Psoas muscle (tissue), 8 donors: ENCODE data around the gene ERP44. TPM values are rescaled to one million over a fixed set of nuclear protein-coding genes. Genes with fewer than 3 reads are reported as not detected.

Experiments used
- ATAC-seq, 4 donors: fragments of 200-7000 bp; cut with Tn5 transposase; one replicate each; pipeline ENCODE4 v1.9.1; 2020; ENCODE audit warnings: moderate library complexity in 3 of 4, mild to moderate bottlenecking in 2 of 4
- DNase-seq, 2 donors: peaks; one replicate each; pipeline ENCODE4 v3.0.0-alpha.2; 2020
- H3K27ac ChIP-seq: fragments of 200-600 bp; one replicate; pipeline ENCODE4 v1.8.0; 2022
- H3K27me3 ChIP-seq, 3 donors: fragments of 200-600 bp in 1 of 3; one replicate each; pipeline versions ENCODE4 v1.6.1 to v1.8.0; 2013 to 2022; ENCODE audit warnings: low read length in 2 of 3, mild to moderate bottlenecking in 2 of 3, moderate library complexity in 1 of 3; ENCODE audit not compliant: insufficient read depth in 3 of 3
- H3K36me3 ChIP-seq, 2 donors: fragments of 200-600 bp in 1 of 2; one replicate each; pipeline versions ENCODE4 v1.6.1 to v1.8.0; 2013 to 2022; ENCODE audit warnings: low read depth in 1 of 2, mild to moderate bottlenecking in 1 of 2, moderate library complexity in 1 of 2; ENCODE audit not compliant: insufficient read depth in 1 of 2
- H3K4me1 ChIP-seq: fragments of 200-600 bp; one replicate; pipeline ENCODE4 v1.8.0; 2022
- H3K4me3 ChIP-seq: fragments of 200-600 bp; one replicate; pipeline ENCODE4 v1.8.0; 2022; ENCODE audit warnings: mild to moderate bottlenecking
- H3K9me3 ChIP-seq: fragments of 200-600 bp; one replicate; pipeline ENCODE4 v1.8.0; 2022
- CTCF ChIP-seq: fragments of 200-600 bp; IDR thresholded peaks from one replicate; pipeline ENCODE4 v1.8.0; 2022; ENCODE audit warnings: antibody characterized with exemption
- WGBS, 3 donors: extraction: QIAGEN DNeasy Blood & Tissue Kit; methylation state at CpG; one replicate each; pipeline versions ENCODE4 v1.1.6 to v1.1.7; 2013; 5-methylcytosine and 5-hydroxymethylcytosine counted together
- intact Hi-C, 2 donors: fragments of 100-400 bp; cut with DNase I; formaldehyde crosslinking; loops; one replicate each; pipeline versions ENCODE4 v1.11.0 to v1.14.2; 2022
- polyA plus RNA-seq, 3 donors: library from polyadenylated mRNA; stranded (reverse); fragments of 200-250 nt; gene quantifications; one replicate each; pipeline ENCODE4 v1.2.3, GENCODE V29; 2013
- total RNA-seq, 4 donors: library from RNA; stranded (reverse); fragmentation: NEBNext Ultra II Directional in 2 of 4; extraction: Animal tissue kit (Norgen Biotek cat#: 25700) in 2 of 4; gene quantifications; one replicate each; pipeline versions ENCODE4 v1.2.1 to v1.2.4, GENCODE V29; 2021 to 2023
- donor health status: healthy with polysubstance abuse.
- donor health status: DM: no; HTN: no; CAD: no; lungs with moderate emphysema.
- donor health status: Bipolar disorder and iron deficiency.
- donor health status: healthy.
- donor health status: DM: yes; HTN: yes; CAD: no.
- donor health status: DM: no; HTN: no; CAD: no.
- donor health status: DM: no; HTN: no; CAD: no.
- donor health status: DM: yes; HTN: yes; CAD: no.

The ERP44 gene
- total and polyA plus RNA-seq, 7 donors: 7.5 to 14.3 (median 10.9) TPM

- H3K27ac ChIP-seq: no peak overlapping the region
- no peak for ATAC-seq
- intact Hi-C loops: no loop called here
- no peaks in the 10 kb centered on the region for H3K27me3 ChIP-seq
- H3K4me1 ChIP-seq: peaks cover 4% of the 10 kb centered on the region
- H3K4me3 ChIP-seq: no peak overlapping the region
- TF ChIP-seq CTCF: no peak
- H3K36me3 ChIP-seq: peaks cover 6 to 49% of the 10 kb centered on the region in 2 donors
- no peaks in the 10 kb centered on the region for H3K9me3 ChIP-seq
- 87 to 92% (median 89%) methylated on average over 2 of the region's 2 CpGs for WGBS, 3 donors
- no peak for DNase-seq
Measured at GRCh38 chr9:100013573-100013972, 85.2 kb downstream of the ERP44 start.

- H3K27me3 ChIP-seq: no peaks in the 10 kb centered on the region
- H3K4me1 ChIP-seq: peaks cover 4% of the 10 kb centered on the region
- TF ChIP-seq CTCF: no peak
- DNase-seq (no peak), ATAC-seq (no peak)
- H3K4me3 ChIP-seq: no peak overlapping the region
- intact Hi-C loops: no loop called here
- peaks cover 6 to 42% of the 10 kb centered on the region in 2 donors for H3K36me3 ChIP-seq
- no peak overlapping the region for H3K27ac ChIP-seq
- no peaks in the 10 kb centered on the region for H3K9me3 ChIP-seq
Measured at GRCh38 chr9:100012279-100012678, 86.5 kb downstream of the ERP44 start.

DNA sequence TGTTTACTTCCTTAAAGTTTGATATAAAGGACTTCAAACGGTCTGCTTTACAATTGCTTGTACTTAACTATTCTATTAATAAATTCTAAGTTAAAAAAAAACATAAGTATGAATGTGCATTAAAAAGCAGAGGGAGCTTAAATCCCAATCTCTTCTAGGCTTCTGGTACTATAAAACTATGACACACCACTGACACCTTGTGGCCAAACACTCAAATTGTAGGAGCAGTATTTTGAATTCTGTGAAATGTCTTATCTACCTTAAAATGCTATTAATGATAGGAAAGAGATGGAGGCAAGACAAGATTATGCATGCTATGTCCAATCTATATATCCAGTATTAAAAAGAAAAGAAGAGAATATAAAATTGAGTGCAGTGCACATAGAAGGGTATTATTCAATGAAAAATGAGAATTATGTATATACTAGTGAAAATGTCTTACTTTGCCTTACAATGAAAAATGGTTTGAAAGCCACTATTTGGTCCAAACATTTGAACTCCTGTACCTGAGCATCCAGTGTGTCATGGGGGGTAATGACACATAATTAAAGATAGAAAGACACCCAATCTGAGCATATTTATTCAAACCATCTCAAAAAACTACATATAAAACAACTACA lies 87.6 kb downstream of the ERP44 start:
- TF ChIP-seq CTCF: peak; percentile 49
- Histone ChIP-seq H3K9me3 (no peaks in the 10 kb centered on the region), H3K36me3 (peaks cover 5 to 40% of the 10 kb centered on the region in 2 donors), H3K27me3 (no peaks in the 10 kb centered on the region), H3K4me1 (peaks cover 4% of the 10 kb centered on the region), H3K4me3 (no peak overlapping the region), H3K27ac (no peak overlapping the region)
- intact Hi-C loops: no loop called here
- 66 to 77% (median 72%) methylated on average over 1 of the region's 1 CpG for WGBS, 3 donors
- ATAC-seq (no peak), DNase-seq (no peak)

- Histone ChIP-seq H3K27ac (no peak overlapping the region), H3K4me3 (no peak overlapping the region), H3K4me1 (no peaks in the 10 kb centered on the region), H3K9me3 (no peaks in the 10 kb centered on the region), H3K36me3 (peaks cover 0 to 52% of the 10 kb centered on the region in 2 donors), H3K27me3 (no peaks in the 10 kb centered on the region)
- no peak for DNase-seq
- ATAC-seq: no peak
- WGBS, 3 donors: 97 to 99% (median 97%) methylated on average over 5 of the region's 5 CpGs
- TF ChIP-seq CTCF: no peak
- intact Hi-C loops: no loop called here
Measured at GRCh38 chr9:99999797-100000196, 99.0 kb downstream of the ERP44 start.

DNA sequence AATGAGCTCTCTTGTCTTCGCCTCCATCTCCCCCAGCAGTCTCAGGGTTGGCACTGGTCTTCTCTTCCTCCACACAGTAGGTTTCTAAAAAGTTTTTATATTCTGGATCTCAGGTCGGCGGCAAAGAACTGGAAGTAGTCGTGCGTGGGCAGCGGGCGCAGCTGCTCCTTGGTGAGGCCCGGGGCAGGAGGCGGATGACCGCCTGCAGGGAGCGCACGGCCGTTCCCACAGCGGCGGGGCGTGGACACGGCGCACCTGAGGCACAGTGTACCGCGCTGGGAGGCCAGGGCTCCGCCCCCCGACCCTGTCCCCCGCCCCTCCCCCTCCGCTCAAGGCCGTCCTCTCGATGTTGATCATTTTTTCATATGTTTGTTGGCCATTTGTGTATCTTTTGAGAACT lies 99.9 kb downstream of the ERP44 start:
- TF ChIP-seq CTCF: no peak
- H3K4me1 ChIP-seq: no peaks in the 10 kb centered on the region
- no peaks in the 10 kb centered on the region for H3K9me3 ChIP-seq
- intact Hi-C loops: no loop called here
- 95 to 98% (median 97%) methylated on average over 25 to 26 of the region's 26 CpGs for WGBS, 3 donors
- ATAC-seq: no peak
- no peak overlapping the region for H3K27ac ChIP-seq
- DNase-seq: no peak
- peaks cover 0 to 43% of the 10 kb centered on the region in 2 donors for H3K36me3 ChIP-seq
- H3K27me3 ChIP-seq: no peaks in the 10 kb centered on the region
- H3K4me3 ChIP-seq: no peak overlapping the region
